Measurements from ENCODE around the gene SEMA3B.

SEMA3B gene

GRCh38 chr3:50297384-50297775 lies 28.4 kb downstream of the SEMA3B start:
- ChIA-PET POLR2A (no interaction called here), CTCF (interaction anchor here (0.7 to 3.5 kb wide), 4 partner anchors 18 to 34 kb away, joined by 3 to 23 read pairs (median 3); no protein-coding TSS in a partner anchor)
- TF ChIP-seq CTCF (IDR thresholded peaks at IDR 0.05; ENCODE audit: control extremely low read depth, extremely low read depth, low read depth, missing control alignments) = no peak
- DNase-seq (ENCODE audit: extremely low spot score) = no peak

- no peak for DNase-seq (ENCODE audit: extremely low spot score)
- ChIA-PET CTCF (interaction anchor here (0.9 to 3.5 kb wide), 12 partner anchors 9 to 70 kb away, joined by 3 to 23 read pairs (median 4); no protein-coding TSS in a partner anchor), POLR2A (interaction anchor here (2.2 kb wide), 1 partner anchor 39 kb away, joined by 13 read pairs; no protein-coding TSS in a partner anchor)
- TF ChIP-seq CTCF (IDR thresholded peaks at IDR 0.05; ENCODE audit: control extremely low read depth, extremely low read depth, low read depth, missing control alignments) = no peak
Observed at GRCh38 chr3:50297896-50298725, 29.2 kb downstream of the SEMA3B start.

- peak; percentile 99 for DNase-seq (ENCODE audit: extremely low spot score)
- ChIA-PET POLR2A (interaction anchor here (0.6 to 2.2 kb wide), 9 partner anchors 19 to 1201 kb away, joined by 3 to 13 read pairs (median 5); partner anchors contain the start of gene GNAI2), CTCF (interaction anchor here (0.8 to 3.5 kb wide), 16 partner anchors 10 to 71 kb away, joined by 3 to 23 read pairs (median 4); no protein-coding TSS in a partner anchor)
- peak; percentile 22 for TF ChIP-seq CTCF (IDR thresholded peaks at IDR 0.05; ENCODE audit: control extremely low read depth, extremely low read depth, low read depth, missing control alignments)
Observed at GRCh38 chr3:50298836-50299637, 30.1 kb downstream of the SEMA3B start, which contains the start of the genes HYAL3 and NAA80. TSS of gene HYAL3 (minus strand) at chr3:50299405. CDS start at chr3:50295602, 3,803 bp downstream. TSS of gene NAA80 (minus strand) at chr3:50299405. CDS start at chr3:50297463, 1,942 bp downstream.

GRCh38 chr3:50299638-50299928 lies 30.6 kb downstream of the SEMA3B start:
- TF ChIP-seq CTCF (IDR thresholded peaks at IDR 0.05; ENCODE audit: control extremely low read depth, extremely low read depth, low read depth, missing control alignments) = no peak
- DNase-seq (ENCODE audit: extremely low spot score) = no peak
- ChIA-PET CTCF (interaction anchor here (0.8 to 3.5 kb wide), 12 partner anchors 12 to 71 kb away, joined by 3 to 23 read pairs (median 4); no protein-coding TSS in a partner anchor), POLR2A (interaction anchor here (0.6 to 2.2 kb wide), 10 partner anchors 18 to 1201 kb away, joined by 3 to 13 read pairs (median 4); partner anchors contain the start of gene GNAI2)

- CTCF ChIA-PET = interaction anchor here (0.8 to 3.5 kb wide), 11 partner anchors 13 to 53 kb away, joined by 3 to 23 read pairs (median 5); no protein-coding TSS in a partner anchor
- POLR2A ChIA-PET = interaction anchor here (0.6 to 2.2 kb wide), 9 partner anchors 18 to 445 kb away, joined by 3 to 13 read pairs (median 4); partner anchors contain the start of gene GNAI2
- DNase-seq (ENCODE audit: extremely low spot score) = no peak
- no peak for TF ChIP-seq CTCF (IDR thresholded peaks at IDR 0.05; ENCODE audit: control extremely low read depth, extremely low read depth, low read depth, missing control alignments)
Observed at GRCh38 chr3:50299929-50300680, 31.2 kb downstream of the SEMA3B start.
